Peyer's patch (tissue), 4 donors: ENCODE data around the gene MIF4GD. TPM values are rescaled to one million over a fixed set of nuclear protein-coding genes. Genes with fewer than 3 reads are reported as not detected.

ENCODE experiments used
- DNase-seq, 3 donors: peaks; one replicate each; pipeline ENCODE4 v3.0.0-alpha.2; 2017 to 2019
- H3K27ac ChIP-seq, 4 donors: fragments of 200-600 bp; sonication (generic); one replicate each; pipeline ENCODE4 v1.5.1; 2016 to 2019
- H3K27me3 ChIP-seq, 2 donors: fragments of 200-600 bp; sonication (generic); one replicate each; pipeline ENCODE4 v1.5.1; 2019
- H3K36me3 ChIP-seq, 3 donors: fragments of 200-600 bp; sonication (generic); one replicate each; pipeline ENCODE4 v1.5.1; 2016 to 2019
- H3K4me1 ChIP-seq, 4 donors: fragments of 200-600 bp; sonication (generic); one replicate each; pipeline ENCODE4 v1.5.1; 2016 to 2019
- H3K4me3 ChIP-seq, 4 donors: fragments of 200-600 bp; sonication (generic); 1 replicate in 3 of 4; 2 replicates in 1 of 4; pipeline ENCODE4 v1.5.1; 2016 to 2019; ENCODE audit warnings: mild to moderate bottlenecking in 1 of 4
- H3K9me3 ChIP-seq, 4 donors: fragments of 200-600 bp; sonication (generic); one replicate each; pipeline ENCODE4 v1.5.1; 2016 to 2019; ENCODE audit warnings: mild to moderate bottlenecking in 1 of 4
- CTCF ChIP-seq, 6 experiments: fragments of 450-650 bp in 4 of 6; fragments of 200-600 bp in 2 of 6; sonication (generic) in 1 of 6; IDR thresholded peaks; one replicate each; pipeline ENCODE4 v1.5.1; 2017 to 2019; ENCODE audit warnings: antibody characterized with exemption in 6 of 6, mild to moderate bottlenecking in 3 of 6, moderate library complexity in 1 of 6
- POLR2A ChIP-seq, 2 donors: fragments of 450-650 bp; IDR thresholded peaks; one replicate each; pipeline ENCODE4 v1.5.1; 2017; ENCODE audit warnings: antibody characterized with exemption in 2 of 2, mild to moderate bottlenecking in 2 of 2, moderate library complexity in 2 of 2
- total RNA-seq, 4 donors: library from RNA; depleted of rRNA; stranded (reverse); fragments of >200 nt; gene quantifications; one replicate each; pipeline ENCODE4 v1.1.0, GENCODE V29; 2016

MIF4GD gene
- total RNA-seq, 4 donors from 2014 or later = 14.5 to 35.5 (median 18.9) TPM

GRCh38 chr17:75316253-75316652 lies 45.2 kb upstream of the MIF4GD start:
- Histone ChIP-seq H3K4me3 (no peak overlapping the region), H3K36me3 (peaks cover 0 to 30% (median 0%) of the 10 kb centered on the region in 3 donors), H3K9me3 (no peaks in the 10 kb centered on the region), H3K27ac (peak overlapping the region in 3 of 4 donors; percentile 11 to 32 (median 26)), H3K27me3 (no peaks in the 10 kb centered on the region), H3K4me1 (no peaks in the 10 kb centered on the region)
- no peak for DNase-seq
- TF ChIP-seq CTCF (IDR thresholded peaks at IDR 0.05) (no peak), POLR2A (IDR thresholded peaks at IDR 0.05) (no peak)

DNA sequence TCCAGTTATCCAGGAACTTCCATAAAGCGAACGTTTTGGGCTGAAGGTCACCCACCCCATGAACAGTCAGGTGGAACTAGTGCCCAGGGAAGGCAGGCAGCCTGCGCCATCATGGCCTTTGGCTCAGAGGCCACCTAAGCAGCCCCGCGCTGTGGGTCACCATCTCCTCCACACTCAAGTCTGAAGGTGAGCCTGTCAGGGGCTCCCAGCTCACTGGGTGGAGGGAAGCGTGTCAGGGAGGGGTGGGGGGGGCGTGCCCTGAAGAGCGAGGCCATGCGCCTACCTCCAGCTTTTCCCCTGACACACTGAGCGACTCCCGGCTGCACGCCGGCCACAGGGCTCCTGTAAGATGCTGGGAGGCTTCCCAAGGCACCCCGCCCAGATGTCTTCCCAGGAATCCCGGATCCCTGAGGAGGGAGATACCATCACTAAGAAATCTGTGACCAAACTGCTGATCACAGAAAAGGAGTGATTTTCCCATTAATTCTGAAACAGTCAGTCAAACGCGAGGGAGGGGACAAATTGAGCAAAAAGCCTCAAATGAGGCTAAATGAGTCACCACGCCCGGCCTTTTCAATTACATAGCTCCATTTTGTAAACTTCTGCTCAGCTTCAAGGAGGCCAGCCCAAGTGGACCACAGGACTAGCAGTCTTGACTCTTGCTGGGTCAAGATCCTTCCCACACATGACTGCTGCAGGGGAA lies 44.7 kb upstream of the MIF4GD start:
- Histone ChIP-seq H3K27me3 (no peaks in the 10 kb centered on the region), H3K27ac (peak overlapping the region in 3 of 4 donors; percentile 11 to 32 (median 26)), H3K4me1 (no peaks in the 10 kb centered on the region), H3K4me3 (no peak overlapping the region), H3K9me3 (no peaks in the 10 kb centered on the region), H3K36me3 (peaks cover 0 to 24% (median 0%) of the 10 kb centered on the region in 3 donors)
- DNase-seq = no peak
- no peak for TF ChIP-seq POLR2A (IDR thresholded peaks at IDR 0.05)
- TF ChIP-seq CTCF (IDR thresholded peaks at IDR 0.05) = no peak

DNA sequence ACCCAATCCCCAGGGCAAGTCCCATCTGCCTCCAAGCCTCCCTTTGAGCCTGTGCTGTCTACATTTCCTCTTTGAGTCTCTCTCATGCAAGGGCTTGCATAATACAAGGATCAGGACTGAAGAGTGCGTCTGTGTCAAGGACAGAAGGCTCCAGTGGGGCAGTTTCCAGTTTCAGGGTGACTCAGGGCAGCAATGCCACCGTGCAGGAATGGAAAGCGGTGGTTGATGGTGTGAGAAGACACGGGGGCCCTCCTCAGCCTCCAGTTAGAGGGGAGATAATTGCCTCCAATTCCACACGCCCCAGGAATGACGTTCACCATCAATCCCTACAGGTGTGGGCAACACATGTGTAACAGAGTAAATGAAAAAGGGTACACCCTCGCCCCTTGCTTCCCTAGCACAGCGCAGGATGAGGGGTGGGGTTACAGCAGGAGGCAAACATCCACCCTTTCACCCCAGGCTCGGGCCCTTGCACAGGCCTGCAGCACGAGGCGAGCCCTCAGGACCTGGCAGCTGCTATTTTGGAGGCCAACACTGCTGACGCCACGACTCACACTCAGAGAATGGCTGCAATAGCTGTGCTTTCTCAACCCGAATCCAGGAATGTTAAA lies 43.0 kb upstream of the MIF4GD start:
- TF ChIP-seq POLR2A (IDR thresholded peaks at IDR 0.05) = no peak
- no peak for TF ChIP-seq CTCF (IDR thresholded peaks at IDR 0.05)
- H3K36me3 ChIP-seq = peaks cover 0 to 9% (median 0%) of the 10 kb centered on the region in 3 donors
- peaks cover 0 to 10% (median 4%) of the 10 kb centered on the region in 4 donors for H3K4me1 ChIP-seq
- DNase-seq = no peak
- no peaks in the 10 kb centered on the region for H3K9me3 ChIP-seq
- H3K27ac ChIP-seq = peak overlapping the region in 3 of 4 donors; percentile 14 to 52 (median 34)
- no peak overlapping the region for H3K4me3 ChIP-seq
- H3K27me3 ChIP-seq = no peaks in the 10 kb centered on the region

DNA sequence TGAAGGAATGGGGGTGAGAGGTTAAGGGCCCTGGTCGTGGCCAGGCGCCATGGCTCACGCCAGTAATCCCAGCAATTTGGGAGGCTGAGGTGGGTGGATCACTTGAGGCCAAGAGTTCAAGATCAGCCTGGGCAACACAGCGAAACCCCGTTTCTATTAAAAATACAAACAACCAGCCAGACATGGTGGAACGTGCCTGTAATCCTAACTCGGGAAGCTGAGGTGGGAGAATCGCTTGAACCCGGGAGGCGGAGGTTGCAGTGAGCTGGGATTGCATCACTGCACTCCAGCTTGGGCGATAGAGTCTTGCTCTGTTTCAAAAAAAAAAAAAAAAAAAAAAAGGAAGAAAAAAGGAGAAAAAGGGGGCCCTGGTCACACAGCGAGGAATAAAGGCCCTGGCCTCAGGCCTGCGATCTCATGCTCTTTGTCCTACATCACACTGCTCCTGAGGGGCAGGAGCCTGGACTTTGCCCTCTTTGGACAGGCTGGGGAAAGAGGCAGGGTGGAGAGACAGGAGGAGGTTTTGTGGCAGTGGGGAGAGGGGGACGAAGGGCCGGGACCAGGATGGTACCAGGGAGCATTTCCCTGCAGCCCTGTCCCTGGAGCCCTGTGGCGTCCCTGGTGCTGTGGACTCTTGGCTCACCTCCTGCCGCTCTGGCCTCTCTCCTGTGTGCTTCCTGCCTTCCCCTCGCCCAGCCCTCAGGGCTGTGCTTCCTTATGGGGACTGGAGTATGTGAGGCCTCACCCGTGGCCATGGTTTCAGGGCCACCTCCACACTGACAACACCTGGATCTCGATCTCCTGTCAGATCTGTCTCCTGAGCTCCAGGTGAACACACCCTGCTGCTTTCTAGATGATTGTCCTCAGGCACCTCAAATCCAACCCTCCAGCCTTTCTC lies 38.0 kb upstream of the MIF4GD start:
- DNase-seq = peak in 2 of 3 donors; percentile 80 to 81
- no peaks in the 10 kb centered on the region for H3K27me3 ChIP-seq
- peak overlapping the region in 3 of 4 donors; percentile 56 to 93 (median 88) for H3K27ac ChIP-seq
- no peaks in the 10 kb centered on the region for H3K9me3 ChIP-seq
- no peak overlapping the region for H3K4me3 ChIP-seq
- no peaks in the 10 kb centered on the region for H3K36me3 ChIP-seq
- TF ChIP-seq CTCF (IDR thresholded peaks at IDR 0.05) (no peak), POLR2A (IDR thresholded peaks at IDR 0.05) (peak; percentile 46 to 51)
- H3K4me1 ChIP-seq = peaks cover 0 to 19% (median 4%) of the 10 kb centered on the region in 4 donors

GRCh38 chr17:75307957-75308731 lies 37.1 kb upstream of the MIF4GD start:
- H3K36me3 ChIP-seq = no peaks in the 10 kb centered on the region
- H3K4me3 ChIP-seq = no peak overlapping the region
- peaks cover 0 to 19% (median 4%) of the 10 kb centered on the region in 4 donors for H3K4me1 ChIP-seq
- H3K9me3 ChIP-seq = no peaks in the 10 kb centered on the region
- DNase-seq = no peak
- H3K27ac ChIP-seq = peak overlapping the region in 3 of 4 donors; percentile 56 to 93 (median 88)
- TF ChIP-seq POLR2A (IDR thresholded peaks at IDR 0.05) = no peak
- TF ChIP-seq CTCF (IDR thresholded peaks at IDR 0.05) = no peak
- H3K27me3 ChIP-seq = no peaks in the 10 kb centered on the region
